HG02610 (cell line): ENCODE measurements around the gene HOXC5.
A peak's percentile ranks its signal among the peaks of the same experiment; 100 is the strongest.

Experiments
- ATAC-seq: cut with Tn5 transposase; IDR thresholded peaks from one replicate; pipeline ENCODE4 v1.9.1; 2021; ENCODE audit warnings: mild to moderate bottlenecking, moderate library complexity; ENCODE audit not compliant: unreplicated experiment

The HOXC5 gene

DNA sequence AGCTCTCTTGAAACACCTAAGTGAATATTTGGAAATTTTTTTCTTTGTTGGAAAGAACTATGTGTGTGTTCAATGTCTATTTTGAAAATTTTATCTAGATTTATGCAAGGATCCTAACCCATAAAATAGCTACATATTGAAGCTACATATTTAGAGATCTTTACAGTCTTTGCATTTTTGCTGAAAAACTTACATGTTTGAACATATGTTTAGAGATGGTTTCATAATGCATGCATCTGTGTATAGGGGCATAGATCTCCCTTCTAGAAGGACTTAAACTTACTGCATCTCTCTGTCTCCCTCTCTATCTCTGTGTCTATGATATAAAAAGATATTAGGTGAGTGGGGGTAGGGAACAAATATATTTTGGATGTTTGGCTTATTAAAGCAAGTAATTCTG lies 12.6 kb downstream of the HOXC5 start:
- ATAC-seq: no peak

- ATAC-seq: no peak
Observed at GRCh38 chr12:54045868-54046521, 13.1 kb downstream of the HOXC5 start.

GRCh38 chr12:54046809-54047159 lies 13.9 kb downstream of the HOXC5 start:
- ATAC-seq: no peak

DNA sequence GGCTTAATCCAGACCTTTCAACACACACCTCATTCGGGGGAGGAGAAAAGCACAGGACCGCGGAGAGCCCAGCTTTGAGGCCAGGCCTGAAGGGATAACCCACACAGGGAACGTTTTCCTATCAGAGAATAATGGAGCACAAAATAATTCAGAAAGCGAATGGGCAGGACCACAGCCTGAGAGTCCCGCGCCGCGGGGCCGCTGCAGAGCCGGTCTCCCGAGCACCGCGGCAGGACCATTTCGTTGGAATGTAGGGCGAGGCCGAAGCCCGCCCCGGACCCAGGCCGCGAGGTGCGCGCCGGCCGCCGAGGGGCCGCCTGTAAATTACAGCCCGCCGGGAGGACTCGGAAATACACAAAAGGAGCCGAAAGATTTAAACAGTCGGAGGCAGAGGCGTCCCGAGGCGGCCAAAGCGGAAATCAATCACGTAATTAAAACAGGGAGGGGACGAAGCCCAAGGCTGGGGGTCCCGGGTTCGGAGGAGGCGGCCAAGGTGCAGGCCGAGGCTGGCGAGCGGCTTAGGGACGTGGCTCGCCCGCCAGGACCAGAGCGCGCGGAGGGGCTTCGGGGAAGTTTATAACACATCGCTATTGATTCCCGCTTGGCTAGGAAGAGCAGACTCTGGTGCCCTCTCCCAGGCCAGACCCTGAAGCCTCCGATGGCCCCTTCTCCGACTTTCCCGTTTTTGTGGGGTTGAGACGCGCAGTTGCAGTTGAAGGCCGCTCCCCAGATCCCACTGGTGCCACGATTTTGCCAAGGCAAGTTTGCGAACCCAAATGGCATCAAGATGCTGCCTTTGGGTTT lies 14.5 kb downstream of the HOXC5 start:
- no peak for ATAC-seq

GRCh38 chr12:54047964-54048303 lies 15.1 kb downstream of the HOXC5 start:
- no peak for ATAC-seq

DNA sequence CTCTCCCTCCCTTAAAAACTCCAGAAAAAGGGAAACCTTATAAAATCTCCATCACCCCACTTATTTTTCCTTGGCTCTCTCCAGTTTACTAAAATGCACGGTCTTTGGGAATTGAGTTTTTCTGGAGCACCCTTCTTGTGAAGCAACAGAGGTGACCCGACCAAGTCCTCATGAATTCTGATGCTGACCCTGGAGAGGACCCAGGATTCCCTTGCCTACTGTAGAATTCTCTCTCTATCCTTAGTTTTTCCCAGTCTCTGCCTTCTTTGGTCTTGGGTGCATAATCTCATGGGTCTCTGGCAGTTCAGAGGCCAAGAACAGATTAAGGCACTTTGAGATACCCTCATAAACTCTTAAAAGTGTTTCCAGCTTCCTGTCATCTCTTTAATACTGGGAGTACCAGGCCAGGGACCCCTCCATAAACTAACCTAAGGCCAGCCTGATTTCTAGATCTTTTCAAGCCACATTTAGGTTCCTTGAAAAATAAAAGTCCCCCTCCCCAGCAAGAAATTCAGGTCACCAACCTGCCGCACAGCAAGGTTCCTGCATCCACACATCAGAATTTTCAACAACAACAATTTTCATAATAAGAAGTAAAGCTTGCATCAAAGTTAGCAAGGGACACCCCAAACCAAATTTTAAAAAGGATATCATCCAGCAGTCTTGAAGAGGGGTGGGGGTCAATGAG lies 15.7 kb downstream of the HOXC5 start:
- no peak for ATAC-seq

DNA sequence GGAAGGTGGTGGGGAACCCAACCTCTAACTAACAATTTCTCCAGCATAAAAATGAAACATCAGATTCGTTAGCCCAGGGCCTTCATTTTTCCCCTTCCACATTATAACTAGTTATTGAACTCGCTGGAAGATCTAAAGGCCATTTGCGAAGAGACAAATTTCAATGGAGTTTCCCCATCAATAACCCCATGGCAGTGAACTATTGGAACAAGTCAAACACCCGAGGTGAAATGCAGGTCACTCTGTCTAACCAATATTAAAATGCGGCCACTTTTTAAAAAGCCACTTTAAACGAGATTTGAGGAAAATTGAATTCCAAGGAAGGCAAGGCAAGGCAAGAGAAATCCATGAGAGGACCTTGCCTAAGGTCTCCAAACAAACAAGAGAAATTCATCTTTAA lies 16.3 kb downstream of the HOXC5 start:
- no peak for ATAC-seq

GRCh38 chr12:54050482-54050810 lies 17.6 kb downstream of the HOXC5 start:
- no peak for ATAC-seq

- ATAC-seq: no peak
Observed at GRCh38 chr12:54051026-54051842, 18.4 kb downstream of the HOXC5 start.

DNA sequence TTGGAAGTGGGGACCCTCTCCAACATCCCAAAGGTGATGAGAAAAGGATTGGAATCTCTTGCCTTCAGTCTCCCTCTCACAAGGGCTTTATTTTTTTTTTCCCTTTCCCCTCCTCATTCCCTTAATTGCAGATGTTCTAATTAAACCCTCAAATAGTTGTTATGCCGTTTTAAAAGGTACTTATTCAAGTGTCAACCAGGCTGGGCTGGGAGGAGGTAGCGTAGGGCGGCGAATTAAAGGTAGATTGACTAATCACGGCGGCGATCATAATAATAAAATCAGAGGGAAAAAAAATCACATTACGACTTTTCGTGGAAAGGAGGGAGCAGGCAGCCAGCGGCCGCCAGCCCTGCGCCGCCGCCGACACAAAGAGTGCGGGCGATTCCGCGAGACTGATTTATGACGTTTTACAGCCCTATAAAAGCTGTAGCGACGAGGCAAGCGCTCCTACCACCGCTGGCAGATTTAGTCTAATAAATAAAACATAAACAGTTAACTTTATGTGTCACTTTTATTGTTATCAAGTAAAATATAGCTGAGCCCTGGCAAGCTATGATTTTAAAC lies 19.1 kb downstream of the HOXC5 start:
- ATAC-seq: no peak

DNA sequence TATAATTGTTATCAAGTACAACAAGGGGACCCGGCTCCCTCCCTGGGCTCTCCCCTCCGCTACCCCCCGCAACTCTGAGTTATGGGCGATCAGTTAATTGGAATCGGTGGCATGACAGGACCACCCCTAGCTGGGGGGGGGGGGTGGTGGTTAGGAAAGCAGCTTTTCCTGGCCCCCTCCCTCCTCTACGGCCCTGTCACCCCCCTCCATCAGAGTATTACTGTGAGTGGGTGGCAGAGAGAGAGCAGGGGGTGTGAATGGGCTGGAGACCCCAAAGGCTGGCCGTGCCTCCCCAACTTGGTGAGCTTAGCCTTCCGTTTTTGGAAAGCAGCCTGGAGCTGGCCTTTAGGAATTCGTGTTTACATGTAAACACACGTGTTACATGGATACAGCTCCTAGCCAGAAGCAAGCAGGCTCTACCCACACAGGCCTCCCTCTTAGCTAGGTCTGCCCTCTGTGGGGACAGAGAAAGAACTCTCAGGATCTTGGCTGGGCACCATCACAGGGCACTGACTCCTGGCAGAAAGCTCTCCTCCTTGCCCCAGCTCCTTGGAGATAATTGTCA lies 19.7 kb downstream of the HOXC5 start:
- no peak for ATAC-seq

- peak; percentile 75 for ATAC-seq
Observed at GRCh38 chr12:54053003-54053750, 20.3 kb downstream of the HOXC5 start.

GRCh38 chr12:54053751-54054741 lies 21.2 kb downstream of the HOXC5 start, which contains the start of gene HOXC4:
Gene HOXC4, plus strand, starts transcription at chr12:54053835. Its CDS starts 88 bp downstream, at chr12:54053923.
- ATAC-seq: peak; percentile 53

GRCh38 chr12:54054742-54055194 lies 21.9 kb downstream of the HOXC5 start:
- no peak for ATAC-seq

- ATAC-seq: no peak
Observed at GRCh38 chr12:54055552-54055951, 22.7 kb downstream of the HOXC5 start.

DNA sequence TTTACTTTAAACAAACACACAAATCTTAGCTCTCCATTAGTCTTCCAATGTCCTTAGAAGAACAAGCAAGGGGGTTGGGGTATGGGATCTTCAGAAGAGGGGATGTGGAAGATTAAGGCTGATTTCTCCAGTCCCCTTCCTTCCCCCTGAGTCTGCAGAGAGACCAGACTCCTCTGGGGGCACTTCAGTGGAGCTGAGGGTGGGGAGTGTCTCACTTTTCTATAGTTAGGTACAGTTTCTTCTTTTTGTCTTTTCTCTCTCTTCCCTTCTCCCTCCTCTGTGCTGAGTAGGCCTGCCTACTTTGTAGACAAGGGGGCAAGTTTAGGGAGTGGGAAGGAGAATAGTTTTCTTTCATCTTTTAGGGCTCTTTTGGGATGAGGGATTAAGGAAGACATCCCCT lies 23.3 kb downstream of the HOXC5 start:
- ATAC-seq: no peak

DNA sequence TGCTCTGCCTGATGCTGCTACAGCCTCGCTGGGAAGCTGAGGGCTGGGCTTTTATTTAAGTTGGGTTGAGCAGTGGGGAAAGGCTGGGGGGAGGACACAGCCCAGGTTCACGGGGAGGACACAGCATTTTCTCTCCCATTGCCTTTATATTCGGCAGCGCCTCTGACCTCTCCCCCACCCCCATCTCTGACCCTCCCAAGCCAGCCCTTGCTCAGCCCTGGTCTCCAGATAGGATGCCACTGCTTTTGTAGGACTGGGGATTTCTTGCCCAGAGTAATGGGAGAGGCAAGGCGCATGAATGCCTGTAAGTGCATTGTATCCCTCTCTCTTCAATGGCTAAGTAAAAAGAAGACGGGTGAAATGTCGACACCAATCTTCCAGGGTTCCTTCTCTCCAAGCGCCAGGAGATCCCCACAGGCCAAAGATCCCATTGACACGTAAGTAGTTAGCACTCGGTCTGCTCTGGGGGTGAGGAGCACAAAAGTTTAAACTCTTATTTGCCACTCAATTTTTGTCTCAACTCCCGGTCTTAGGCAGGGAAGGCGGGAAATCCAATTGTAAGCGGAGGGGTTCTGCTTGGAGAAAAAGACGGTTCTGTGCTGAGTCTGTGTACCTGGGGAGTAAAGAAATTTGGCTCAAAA lies 25.4 kb downstream of the HOXC5 start:
- ATAC-seq: no peak

- no peak for ATAC-seq
Observed at GRCh38 chr12:54059668-54060067, 26.8 kb downstream of the HOXC5 start.
